ENCODE data around the gene ARAP1. TPM values are rescaled to one million over a fixed set of nuclear protein-coding genes. Genes with fewer than 3 reads are reported as not detected.

ARAP1 gene
- total and polyA plus RNA-seq, 2 donors (not counting 3 experiments of a cell fraction or from before 2014, with no cell fraction given): 36.8 to 66.2 TPM

DNA sequence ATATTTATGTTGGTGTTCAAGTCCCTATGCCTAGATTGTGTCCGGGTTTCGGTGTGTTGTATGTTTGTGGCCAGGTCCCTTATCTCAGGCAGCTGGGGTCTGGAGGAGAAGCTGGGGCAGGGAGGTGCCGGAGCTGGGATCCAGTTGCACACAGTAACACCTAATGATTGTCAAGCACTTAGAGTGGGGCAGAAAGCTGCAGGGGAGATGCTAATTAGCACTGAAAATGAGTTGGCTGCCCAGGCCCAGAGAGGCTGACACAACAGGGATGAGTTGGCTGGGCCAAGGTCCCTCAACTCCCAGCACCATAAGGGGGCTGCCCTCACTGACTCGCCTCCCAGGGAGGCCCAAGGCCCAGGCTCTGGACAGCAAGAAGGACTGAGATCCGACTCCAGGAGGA lies 90.2 kb downstream of the ARAP1 start:
- Histone ChIP-seq H3K9me3 (replicated peaks; ENCODE audit: control insufficient read depth, insufficient read depth, low read length) (no peaks in the 10 kb centered on the region), H2AFZ (ENCODE audit: low read depth, low read length) (no peak overlapping the region), H3K4me3 (replicated peaks in 1 of 3; ENCODE audit: insufficient read depth in 1 of 3, low read depth in 1 of 3, low read length in 3 of 3) (no peak overlapping the region), H3K27ac (ENCODE audit: insufficient read depth, low read depth, low read length) (no peak overlapping the region), H3K9ac (replicated peaks; ENCODE audit: extremely low read depth, insufficient read depth, low read length) (no peak overlapping the region), H3K4me2 (ENCODE audit: insufficient read depth, low read length) (no peak overlapping the region), H3K9me1 (replicated peaks; ENCODE audit: control insufficient read depth, extremely low read depth, insufficient read depth, low read length) (no peaks in the 10 kb centered on the region), H3K27me3 (ENCODE audit: control insufficient read depth in 2 of 2, insufficient read depth in 2 of 2, low read length in 2 of 2) (peaks cover 6 to 7% of the 10 kb centered on the region in 2 experiments), H4K20me1 (replicated peaks; ENCODE audit: control insufficient read depth, extremely low read depth, insufficient read depth, low read length) (no peaks in the 10 kb centered on the region), H3K36me3 (ENCODE audit: control insufficient read depth in 2 of 2, extremely low read depth in 1 of 2, insufficient read depth in 2 of 2, low read length in 2 of 2) (no peaks in the 10 kb centered on the region), H3K4me1 (ENCODE audit: control insufficient read depth, extremely low read depth, insufficient read depth, low read length) (no peaks in the 10 kb centered on the region), H3K79me2 (ENCODE audit: control insufficient read depth, insufficient read depth, low read length) (no peaks in the 10 kb centered on the region)
- dilution Hi-C loops (cut with MboI; ENCODE audit: extremely low pct_ligation_motif_present, low sequenced_read_pairs) (no loop called here), intact Hi-C loops (cut with micrococcal nuclease) (no loop called here)
- no peak for TF ChIP-seq GATA2 (IDR thresholded peaks at IDR 0.05; ENCODE audit: insufficient read depth, insufficient read length, low read depth, low read length)
- TF ChIP-seq EZH2 (IDR thresholded peaks at IDR 0.05; ENCODE audit: borderline replicate concordance, low read depth, low read length, severe bottlenecking): no peak
- no peak for TF ChIP-seq POLR2AphosphoS5 (IDR thresholded peaks at IDR 0.05; ENCODE audit: insufficient read depth, low read depth, low read length)
- no peak for TF ChIP-seq MYC (IDR thresholded peaks at IDR 0.05; ENCODE audit: low read depth, low read length)
- TF ChIP-seq FOS (IDR thresholded peaks at IDR 0.05; ENCODE audit: borderline replicate concordance, insufficient read depth, low read length): no peak
- TF ChIP-seq, protein P1, sequence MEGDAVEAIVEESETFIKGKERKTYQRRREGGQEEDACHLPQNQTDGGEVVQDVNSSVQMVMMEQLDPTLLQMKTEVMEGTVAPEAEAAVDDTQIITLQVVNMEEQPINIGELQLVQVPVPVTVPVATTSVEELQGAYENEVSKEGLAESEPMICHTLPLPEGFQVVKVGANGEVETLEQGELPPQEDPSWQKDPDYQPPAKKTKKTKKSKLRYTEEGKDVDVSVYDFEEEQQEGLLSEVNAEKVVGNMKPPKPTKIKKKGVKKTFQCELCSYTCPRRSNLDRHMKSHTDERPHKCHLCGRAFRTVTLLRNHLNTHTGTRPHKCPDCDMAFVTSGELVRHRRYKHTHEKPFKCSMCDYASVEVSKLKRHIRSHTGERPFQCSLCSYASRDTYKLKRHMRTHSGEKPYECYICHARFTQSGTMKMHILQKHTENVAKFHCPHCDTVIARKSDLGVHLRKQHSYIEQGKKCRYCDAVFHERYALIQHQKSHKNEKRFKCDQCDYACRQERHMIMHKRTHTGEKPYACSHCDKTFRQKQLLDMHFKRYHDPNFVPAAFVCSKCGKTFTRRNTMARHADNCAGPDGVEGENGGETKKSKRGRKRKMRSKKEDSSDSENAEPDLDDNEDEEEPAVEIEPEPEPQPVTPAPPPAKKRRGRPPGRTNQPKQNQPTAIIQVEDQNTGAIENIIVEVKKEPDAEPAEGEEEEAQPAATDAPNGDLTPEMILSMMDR (IDR thresholded peaks at IDR 0.05; ENCODE audit: extremely low read depth in 1 of 2, insufficient read depth in 1 of 2, low read depth in 1 of 2, low read length in 2 of 2): no peak
- no peak for TF ChIP-seq JUN (IDR thresholded peaks at IDR 0.05; ENCODE audit: borderline replicate concordance, insufficient read depth, insufficient read length, low read depth)
- TF ChIP-seq, protein P2, sequence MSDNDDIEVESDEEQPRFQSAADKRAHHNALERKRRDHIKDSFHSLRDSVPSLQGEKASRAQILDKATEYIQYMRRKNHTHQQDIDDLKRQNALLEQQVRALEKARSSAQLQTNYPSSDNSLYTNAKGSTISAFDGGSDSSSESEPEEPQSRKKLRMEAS (IDR thresholded peaks at IDR 0.05; ENCODE audit: insufficient read depth, insufficient read length): no peak
- TF ChIP-seq POLR2A (IDR thresholded peaks at IDR 0.05; ENCODE audit: low read depth, low read length): no peak
- BruUV-seq (replicated peaks): no TSS peak
- ChIA-PET POLR2A (no interaction called here), CTCF (interaction anchor here (1.3 to 4.0 kb wide), 2 partner anchors 22 to 63 kb away, joined by 3 to 10 read pairs; no protein-coding TSS in a partner anchor)
- DNase-seq (ENCODE audit: low read depth, low spot score): no peak
- FAIRE-seq: no peak
